HEK293T (cell line): ENCODE results near the gene FBXO11.

Experiments used
- BHLHE40 ChIP-seq: fragments of 450-650 bp; IDR thresholded peaks from 2 replicates; pipeline ENCODE4 v1.6.1; 2016; ENCODE audit warnings: mild to moderate bottlenecking, moderate library complexity, borderline replicate concordance
- CTBP1 ChIP-seq: fragments of 450-650 bp; IDR thresholded peaks from 2 replicates; pipeline ENCODE4 v1.6.1; 2016; ENCODE audit warnings: borderline replicate concordance
- FOXM1 ChIP-seq: fragments of 450-650 bp; IDR thresholded peaks from 2 replicates; pipeline ENCODE4 v1.6.1; 2017; ENCODE audit warnings: mild to moderate bottlenecking, borderline replicate concordance
- SP1 ChIP-seq: fragments of 450-650 bp; IDR thresholded peaks from 2 replicates; pipeline ENCODE4 v1.6.1; 2017
- ZNF384 ChIP-seq: fragments of 450-650 bp; IDR thresholded peaks from 2 replicates; pipeline ENCODE4 v1.6.1; 2016
- TF ChIP-seq, protein P1 (sequence below): fragments of 450-650 bp; IDR thresholded peaks from 2 replicates; pipeline ENCODE4 v1.6.1; 2016

DNA sequence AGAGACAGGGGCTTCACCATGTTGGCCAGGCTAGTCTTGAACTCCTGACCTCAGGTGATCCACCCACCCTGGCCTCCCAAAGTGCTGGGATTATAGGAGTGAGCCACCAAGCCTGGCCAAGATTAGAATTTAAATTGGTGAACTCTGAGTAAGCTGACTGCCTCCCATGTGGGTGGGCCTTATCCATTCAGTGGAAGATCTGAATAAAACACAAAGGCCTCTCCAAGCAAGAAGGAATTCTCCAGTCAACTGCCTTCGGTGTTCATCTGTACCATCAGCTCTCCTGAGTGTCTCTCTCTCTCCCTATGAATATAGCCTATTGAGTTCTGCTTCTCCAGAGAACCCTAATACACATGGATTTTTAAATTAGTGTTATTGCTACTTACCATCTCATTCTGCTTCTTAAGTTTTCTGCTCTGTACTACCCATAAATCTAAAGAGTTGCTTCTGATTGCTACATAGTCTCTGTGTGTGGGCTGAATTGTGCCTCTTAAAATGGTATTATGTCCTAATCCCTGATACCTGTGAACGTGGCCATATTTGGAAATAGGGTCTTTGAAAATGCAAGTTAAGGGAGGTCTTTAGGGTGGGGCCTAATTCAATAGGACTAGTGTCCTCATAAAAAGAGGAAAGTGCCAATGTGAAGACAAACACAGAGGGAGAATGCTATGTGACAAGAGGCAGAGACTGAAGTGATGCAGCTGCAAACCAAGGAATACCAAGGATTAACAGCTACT, 36.3 kb downstream of the FBXO11 start:
- TF ChIP-seq SP1 (no peak), FOXM1 (no peak), CTBP1 (no peak), ZNF384 (no peak), BHLHE40 (no peak)
- TF ChIP-seq, protein P1, sequence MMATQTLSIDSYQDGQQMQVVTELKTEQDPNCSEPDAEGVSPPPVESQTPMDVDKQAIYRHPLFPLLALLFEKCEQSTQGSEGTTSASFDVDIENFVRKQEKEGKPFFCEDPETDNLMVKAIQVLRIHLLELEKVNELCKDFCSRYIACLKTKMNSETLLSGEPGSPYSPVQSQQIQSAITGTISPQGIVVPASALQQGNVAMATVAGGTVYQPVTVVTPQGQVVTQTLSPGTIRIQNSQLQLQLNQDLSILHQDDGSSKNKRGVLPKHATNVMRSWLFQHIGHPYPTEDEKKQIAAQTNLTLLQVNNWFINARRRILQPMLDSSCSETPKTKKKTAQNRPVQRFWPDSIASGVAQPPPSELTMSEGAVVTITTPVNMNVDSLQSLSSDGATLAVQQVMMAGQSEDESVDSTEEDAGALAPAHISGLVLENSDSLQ, result no peak
